ENCODE measurements around the gene CLTC.

- TF ChIP-seq JUNB (IDR thresholded peaks at IDR 0.05) (no peak), CTCF (IDR thresholded peaks at IDR 0.05) (no peak), EP300 (IDR thresholded peaks at IDR 0.05) (no peak)
These were observed 9.5 kb downstream of the CLTC start for GRCh38 chr17:59629174-59629573.
